ENCODE data around the gene ODC1. TPM values are rescaled to one million over a fixed set of nuclear protein-coding genes. Genes with fewer than 3 reads are reported as not detected.
"Not testable (repeated sequence)": the region's sequence is repeated elsewhere in the genome, so short reads cannot be mapped to it uniquely, and the experiment has no call there.

The ODC1 gene
- total RNA-seq, 6 donors from 2014 or later = 3.1 to 223 (median 46.0) TPM

GRCh38 chr2:10489842-10490555 is 41.9 kb upstream of the ODC1 start:
- Histone ChIP-seq H3K9me3 (no peaks in the 10 kb centered on the region), H3K36me3 (no peaks in the 10 kb centered on the region), H3K27me3 (no peaks in the 10 kb centered on the region), H3K27ac (no peak overlapping the region), H3K4me1 (peaks cover 0 to 11% (median 0%) of the 10 kb centered on the region in 4 donors), H3K4me3 (no peak overlapping the region)
- DNase-seq (no peak), ATAC-seq (ENCODE audit: low FRiP score in 2 of 2) (no peak)
- TF ChIP-seq POLR2A (IDR thresholded peaks at IDR 0.05) (no peak), POLR2AphosphoS5 (IDR thresholded peaks at IDR 0.05) (no peak)
- WGBS, 2 donors = 90 to 93% methylated on average over 13 of the region's 13 CpGs

GRCh38 chr2:10488142-10488541 is 40.0 kb upstream of the ODC1 start:
- ATAC-seq (ENCODE audit: low FRiP score in 2 of 2); DNase-seq; H3K4me1 ChIP-seq; H3K9me3 ChIP-seq; H3K4me3 ChIP-seq; H3K36me3 ChIP-seq; H3K27me3 ChIP-seq; H3K27ac ChIP-seq: not testable (repeated sequence)
- WGBS, 2 donors = 63 to 75% methylated on average over 8 of the region's 8 CpGs

GRCh38 chr2:10487741-10488104 is 39.6 kb upstream of the ODC1 start:
- not testable (repeated sequence) for H3K4me1 ChIP-seq; H3K9me3 ChIP-seq; H3K36me3 ChIP-seq; H3K27ac ChIP-seq; DNase-seq; H3K4me3 ChIP-seq; ATAC-seq (ENCODE audit: low FRiP score in 2 of 2); H3K27me3 ChIP-seq
- WGBS, 2 donors = 71 to 84% methylated on average over 5 of the region's 5 CpGs

- WGBS, 2 donors = 67 to 75% methylated on average over 12 to 14 of the region's 14 CpGs
- Histone ChIP-seq H3K4me3 (no peak overlapping the region), H3K27ac (no peak overlapping the region), H3K36me3 (no peaks in the 10 kb centered on the region), H3K4me1 (peaks cover 0 to 7% (median 0%) of the 10 kb centered on the region in 4 donors), H3K9me3 (no peaks in the 10 kb centered on the region), H3K27me3 (no peaks in the 10 kb centered on the region)
- DNase-seq (peak in 1 of 2 donors; percentile 38), ATAC-seq (ENCODE audit: low FRiP score in 2 of 2) (peak; percentile 31 to 49)
- TF ChIP-seq EP300 (IDR thresholded peaks at IDR 0.05) = no peak
- no peak for TF ChIP-seq POLR2AphosphoS5 (IDR thresholded peaks at IDR 0.05)
- TF ChIP-seq POLR2A (IDR thresholded peaks at IDR 0.05) = no peak
- no peak for TF ChIP-seq CTCF (IDR thresholded peaks at IDR 0.05)
Observed at GRCh38 chr2:10487081-10487740, 39.1 kb upstream of the ODC1 start.

GRCh38 chr2:10486601-10487079 is 38.5 kb upstream of the ODC1 start:
- Histone ChIP-seq H3K27me3 (no peaks in the 10 kb centered on the region), H3K9me3 (no peaks in the 10 kb centered on the region), H3K36me3 (no peaks in the 10 kb centered on the region), H3K4me1 (peaks cover 0 to 7% (median 0%) of the 10 kb centered on the region in 4 donors), H3K27ac (no peak overlapping the region), H3K4me3 (no peak overlapping the region)
- peak in 1 of 2 donors; percentile 23 for ATAC-seq (ENCODE audit: low FRiP score in 2 of 2)
- TF ChIP-seq EP300 (IDR thresholded peaks at IDR 0.05) (no peak), CTCF (IDR thresholded peaks at IDR 0.05) (no peak), POLR2A (IDR thresholded peaks at IDR 0.05) (no peak), POLR2AphosphoS5 (IDR thresholded peaks at IDR 0.05) (no peak)
- WGBS, 2 donors = 62 to 68% methylated on average over 5 of the region's 5 CpGs
- no peak for DNase-seq

GRCh38 chr2:10486091-10486490 is 38.0 kb upstream of the ODC1 start:
- H3K4me3 ChIP-seq = no peak overlapping the region
- no peak overlapping the region for H3K27ac ChIP-seq
- DNase-seq = no peak
- H3K9me3 ChIP-seq = no peaks in the 10 kb centered on the region
- H3K36me3 ChIP-seq = no peaks in the 10 kb centered on the region
- peaks cover 0 to 6% (median 0%) of the 10 kb centered on the region in 4 donors for H3K4me1 ChIP-seq
- no peak for ATAC-seq (ENCODE audit: low FRiP score in 2 of 2)
- no peak for TF ChIP-seq EP300 (IDR thresholded peaks at IDR 0.05)
- no peak for TF ChIP-seq CTCF (IDR thresholded peaks at IDR 0.05)
- TF ChIP-seq POLR2AphosphoS5 (IDR thresholded peaks at IDR 0.05) = no peak
- TF ChIP-seq POLR2A (IDR thresholded peaks at IDR 0.05) = no peak
- H3K27me3 ChIP-seq = no peaks in the 10 kb centered on the region
- 87 to 95% methylated on average over 1 of the region's 1 CpG for WGBS, 2 donors

All from upper lobe of left lung (tissue), 6 donors.